NCI-H460 (cell line): ENCODE results near the gene TFPI. TPM values are rescaled to one million over a fixed set of nuclear protein-coding genes. Genes with fewer than 3 reads are reported as not detected.
"Not testable (repeated sequence)": the region's sequence is repeated elsewhere in the genome, so short reads cannot be mapped to it uniquely, and the experiment has no call there.

Experiments used
- DNase-seq: peaks from one replicate; pipeline ENCODE4 v3.0.0-alpha.2; 2016; ENCODE audit warnings: low read depth; ENCODE audit errors: extremely low read depth
- total RNA-seq: library from RNA; depleted of rRNA; stranded (reverse); fragments of >200 nt; shearing (Covaris generic); gene quantifications from 2 replicates; pipeline ENCODE4 v1.2.3, GENCODE V29; 2014

Gene TFPI
- total RNA-seq, 1 experiment from 2014 or later, result 219 TPM

DNA sequence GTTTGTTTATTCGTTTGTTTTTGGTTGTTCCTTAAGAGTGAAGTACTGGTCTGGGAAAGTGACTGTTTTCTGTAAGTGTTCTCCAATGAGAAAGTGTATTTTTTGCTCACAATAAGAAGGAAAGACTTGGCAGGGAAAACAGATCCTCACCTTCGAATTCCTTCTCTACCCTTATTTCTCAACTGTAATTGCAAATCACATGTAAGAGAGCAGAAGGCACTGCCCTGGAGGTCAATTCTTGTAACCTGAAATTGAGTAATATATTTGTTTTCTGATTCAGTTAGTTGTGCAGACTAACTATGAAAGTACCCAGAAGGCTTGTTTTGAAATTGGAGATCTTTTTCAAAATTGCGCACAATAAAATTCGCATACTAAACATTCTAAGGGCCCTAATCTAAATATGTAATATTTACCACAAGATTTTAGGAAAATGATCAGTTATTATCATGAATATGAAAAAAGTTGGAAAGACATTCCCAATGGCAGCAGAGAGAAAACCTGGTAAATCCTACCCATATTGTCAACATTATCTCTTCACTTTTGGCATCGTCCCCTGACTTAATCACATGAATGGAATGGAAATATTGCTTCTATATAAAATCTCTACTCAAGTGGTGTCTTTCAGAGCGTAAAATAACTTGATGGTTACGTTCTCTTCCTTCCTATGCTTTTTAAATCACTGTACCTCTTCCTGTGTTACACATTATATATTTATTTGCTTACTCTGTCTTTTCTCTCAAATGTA lies 24.1 kb downstream of the TFPI start:
- DNase-seq, result peak; percentile 83

DNA sequence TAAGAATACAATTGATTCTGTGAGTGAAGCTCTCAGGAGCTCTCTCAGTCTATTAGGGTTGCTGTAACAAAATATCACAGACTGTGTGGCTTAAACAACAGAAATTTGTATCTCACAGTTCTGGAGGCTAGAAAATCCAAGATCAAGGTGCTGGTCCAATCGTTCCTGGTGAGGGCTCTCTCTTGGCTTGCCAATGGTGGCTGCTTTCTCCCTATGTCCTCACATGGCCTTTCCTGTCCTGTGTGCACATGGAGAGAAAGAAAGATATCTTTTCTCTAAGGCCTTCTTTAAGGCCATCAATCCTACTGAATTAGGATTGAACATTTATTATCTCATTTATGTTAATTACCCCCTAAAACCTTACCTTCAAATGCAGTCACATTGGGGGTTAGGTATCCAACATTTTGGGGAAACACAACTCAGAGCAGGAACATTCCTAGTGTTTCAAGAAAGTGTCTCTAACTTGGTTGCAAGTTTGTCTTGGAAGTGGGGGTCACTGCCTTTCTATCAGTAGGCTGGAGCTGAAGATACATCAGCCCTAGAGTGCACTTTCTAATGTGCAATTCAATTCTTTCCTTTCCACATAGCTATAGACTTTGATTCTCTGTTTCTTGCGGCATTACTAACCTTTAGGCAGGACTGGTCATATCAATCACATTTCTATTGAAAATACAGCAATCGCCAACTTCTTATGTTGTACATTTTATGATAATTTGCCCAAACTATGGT lies 24.8 kb downstream of the TFPI start:
- DNase-seq, result no peak

DNA sequence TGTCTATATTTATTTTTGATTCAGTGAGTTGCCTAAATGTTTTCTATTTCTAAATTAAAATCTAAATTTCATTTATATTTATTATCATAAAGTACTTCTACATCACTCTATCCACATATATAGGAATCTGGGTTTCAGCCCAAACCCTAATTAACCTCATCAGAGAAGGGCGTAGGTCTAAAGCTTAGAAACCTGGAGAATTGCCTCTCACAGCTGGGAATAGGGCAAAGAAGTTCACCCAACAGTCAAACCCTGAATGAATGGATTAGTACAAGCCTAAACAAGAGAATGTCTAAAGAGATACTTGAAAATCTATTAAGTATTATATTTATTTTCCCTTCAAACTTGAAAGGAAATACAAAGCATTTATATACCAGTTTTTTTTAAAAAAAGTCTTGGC lies 26.2 kb downstream of the TFPI start:
- DNase-seq, result no peak

DNA sequence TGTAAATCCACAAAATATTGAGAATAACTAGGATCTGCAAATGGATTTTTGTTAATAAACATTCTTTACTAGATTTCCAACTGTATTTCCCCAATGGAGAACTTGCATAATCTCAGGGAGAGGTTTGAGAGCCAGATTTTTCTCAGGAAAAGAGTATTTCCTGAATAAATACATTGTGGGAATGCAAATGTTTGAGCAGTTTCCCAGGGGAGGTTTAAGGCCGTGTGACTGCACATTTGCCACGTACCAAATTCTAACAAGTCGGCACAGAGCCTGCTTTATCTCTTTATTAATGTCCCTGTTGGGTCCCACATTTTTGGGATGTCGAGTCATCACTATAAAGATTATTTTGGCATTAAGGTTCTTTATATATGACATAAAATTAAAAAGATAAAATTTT lies 27.0 kb downstream of the TFPI start:
- peak; percentile 74 for DNase-seq

DNA sequence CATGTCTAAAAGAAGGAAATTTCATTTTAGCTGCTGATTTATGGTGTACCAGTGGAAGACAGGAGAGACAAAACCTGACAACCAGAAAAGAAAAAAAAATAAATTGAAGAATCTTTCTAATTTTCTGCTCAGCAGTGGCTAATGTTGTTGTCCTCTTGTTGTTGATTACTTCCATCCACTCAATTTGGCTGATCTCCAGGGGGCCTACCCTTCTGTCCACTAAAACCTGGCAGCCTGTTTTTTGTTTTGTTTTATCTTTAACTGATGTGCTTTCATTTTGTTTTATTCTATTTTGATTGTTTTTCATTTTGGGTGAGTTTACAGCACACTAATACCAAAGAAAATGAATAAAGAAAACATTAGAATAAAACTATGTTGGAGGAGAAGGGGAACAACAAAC lies 27.4 kb downstream of the TFPI start:
- DNase-seq, result no peak

DNA sequence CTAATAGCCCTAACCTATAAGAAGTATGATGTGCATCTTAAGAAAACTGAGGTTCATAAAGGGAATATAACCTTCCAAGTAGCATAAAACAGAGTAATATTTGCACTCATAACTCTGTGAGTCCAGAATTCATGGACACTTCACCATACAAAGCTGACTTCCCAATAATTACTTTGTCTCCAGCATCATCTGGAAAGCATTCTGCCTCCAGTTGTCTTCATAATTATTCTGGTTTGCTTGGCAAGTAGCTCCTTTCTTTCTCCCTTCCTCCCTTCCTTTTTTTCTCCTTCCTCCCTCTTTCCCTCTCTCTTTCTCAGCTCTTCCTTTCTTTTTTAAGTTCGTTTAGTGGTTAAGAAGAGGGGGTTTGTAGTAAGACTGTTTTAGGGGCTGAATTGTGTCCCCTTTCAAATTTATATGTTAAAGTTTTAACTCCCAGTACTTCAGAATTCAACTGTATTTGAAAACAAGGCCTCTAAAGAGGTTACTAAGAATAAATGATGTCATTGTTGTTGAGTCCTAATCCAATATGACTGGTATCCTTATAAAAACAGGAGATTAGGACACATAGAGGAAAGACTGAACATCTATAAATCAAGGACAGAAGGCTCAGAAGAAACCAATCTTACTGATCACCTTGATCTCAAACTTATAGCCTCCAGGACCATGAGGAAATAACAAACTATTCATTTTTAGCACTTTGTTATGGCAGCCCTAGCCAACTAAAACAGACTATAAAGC lies 28.9 kb downstream of the TFPI start:
- DNase-seq, result no peak

DNA sequence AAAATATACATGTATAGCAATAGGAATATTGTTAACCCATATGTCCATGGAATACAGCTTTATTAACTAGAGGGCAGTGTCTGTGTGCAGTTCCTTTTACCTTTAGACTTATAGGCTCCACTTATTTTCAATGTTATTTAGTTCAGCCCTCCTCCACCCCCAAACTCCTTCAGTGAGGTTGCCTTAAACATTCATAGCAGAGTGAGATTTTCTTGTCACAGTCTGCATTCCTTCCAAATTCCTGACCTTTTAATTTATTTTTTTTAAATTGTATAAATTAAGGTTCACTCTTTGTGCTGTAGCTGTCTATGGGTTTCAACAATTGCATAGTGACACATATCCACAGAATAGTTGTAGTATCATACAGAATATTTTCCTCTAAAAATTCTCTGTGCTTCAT lies 30.9 kb downstream of the TFPI start:
- no peak for DNase-seq

DNA sequence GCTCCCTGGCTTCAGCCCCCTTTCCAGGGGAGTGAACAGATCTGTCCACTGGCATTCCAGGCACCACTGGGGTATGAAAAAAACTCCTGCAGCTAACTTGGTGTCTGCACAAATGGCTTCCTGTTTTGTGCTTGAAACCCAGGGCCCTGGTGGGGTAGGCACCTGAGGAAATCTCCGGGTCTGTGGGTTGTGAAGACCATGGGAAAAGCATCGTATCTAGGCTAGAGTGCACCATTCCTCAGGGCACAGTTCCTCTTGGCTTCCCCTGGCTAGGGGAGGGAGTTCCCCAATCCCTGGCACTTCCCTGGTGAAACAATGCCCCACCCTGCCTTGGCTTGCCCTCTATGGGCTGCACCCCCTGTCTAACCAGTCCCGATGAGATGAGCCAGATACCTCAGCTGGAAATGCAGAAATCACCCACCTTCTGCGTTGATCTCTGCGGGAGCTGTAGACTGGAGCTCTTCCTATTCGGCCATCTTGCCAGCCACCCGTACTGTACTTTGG lies 34.1 kb downstream of the TFPI start:
- no peak for DNase-seq

DNA sequence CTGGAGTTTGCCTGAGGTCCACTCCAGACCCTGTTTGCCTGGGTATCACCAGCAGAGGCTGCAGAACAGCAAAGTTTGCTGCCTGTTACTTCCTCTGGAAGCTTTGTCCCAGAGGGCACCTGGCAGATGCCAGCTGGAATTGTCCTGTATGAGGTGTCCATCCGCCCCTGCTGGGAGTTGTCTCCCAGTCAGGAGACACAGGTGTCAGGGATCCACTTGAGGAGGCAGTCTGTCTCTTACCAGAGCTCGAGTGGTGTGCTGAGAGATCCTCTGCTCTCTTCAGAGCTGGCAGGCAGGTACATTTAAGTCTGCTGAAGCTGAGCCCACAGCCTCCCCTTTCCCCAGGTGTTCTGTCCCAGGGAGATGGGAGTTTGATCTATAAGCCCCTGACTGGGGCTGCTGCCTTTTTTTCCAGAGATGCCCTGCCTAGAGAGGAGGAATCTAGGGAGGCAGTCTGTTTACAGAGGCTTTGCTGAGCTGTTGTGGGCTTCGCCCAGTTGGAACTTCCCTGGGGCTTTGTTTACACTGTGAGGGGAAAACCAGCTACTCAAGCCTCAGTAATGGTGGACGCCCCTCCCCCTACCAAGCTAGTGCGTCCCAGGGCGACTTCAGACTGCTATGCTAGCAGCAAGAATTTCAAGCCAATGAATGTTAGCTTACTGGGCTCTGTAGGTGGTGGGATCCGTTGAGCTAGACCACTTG lies 34.7 kb downstream of the TFPI start:
- DNase-seq, result no peak

DNA sequence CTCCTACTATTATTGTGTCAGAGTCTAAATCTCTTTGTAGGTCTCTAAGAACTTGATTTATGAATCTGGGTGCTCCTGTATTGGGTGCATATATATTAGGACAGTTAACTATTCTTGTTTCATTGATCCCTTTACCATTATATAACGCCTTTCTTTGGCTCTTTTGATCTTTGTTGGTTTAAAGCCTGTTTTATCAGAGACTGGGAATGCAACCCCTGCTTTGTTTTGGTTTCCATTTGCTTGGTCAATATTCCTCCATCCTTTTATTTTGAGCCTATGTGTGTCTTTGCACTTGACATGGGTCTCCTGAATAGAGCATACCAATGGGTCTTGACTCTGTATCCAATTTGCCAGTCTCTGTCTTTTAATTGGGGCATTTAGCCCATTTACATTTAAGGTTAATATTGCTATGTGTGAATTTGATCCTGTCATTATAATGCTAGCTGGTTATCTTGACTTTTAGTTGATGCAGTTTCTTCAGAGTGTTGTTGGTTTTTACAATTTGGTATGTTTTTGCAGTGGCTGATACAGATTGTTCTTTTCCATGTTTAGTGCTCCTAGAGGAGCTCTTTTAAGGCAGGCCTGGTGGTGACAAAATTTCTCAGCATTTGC lies 36.4 kb downstream of the TFPI start:
- DNase-seq, result not testable (repeated sequence)

DNA sequence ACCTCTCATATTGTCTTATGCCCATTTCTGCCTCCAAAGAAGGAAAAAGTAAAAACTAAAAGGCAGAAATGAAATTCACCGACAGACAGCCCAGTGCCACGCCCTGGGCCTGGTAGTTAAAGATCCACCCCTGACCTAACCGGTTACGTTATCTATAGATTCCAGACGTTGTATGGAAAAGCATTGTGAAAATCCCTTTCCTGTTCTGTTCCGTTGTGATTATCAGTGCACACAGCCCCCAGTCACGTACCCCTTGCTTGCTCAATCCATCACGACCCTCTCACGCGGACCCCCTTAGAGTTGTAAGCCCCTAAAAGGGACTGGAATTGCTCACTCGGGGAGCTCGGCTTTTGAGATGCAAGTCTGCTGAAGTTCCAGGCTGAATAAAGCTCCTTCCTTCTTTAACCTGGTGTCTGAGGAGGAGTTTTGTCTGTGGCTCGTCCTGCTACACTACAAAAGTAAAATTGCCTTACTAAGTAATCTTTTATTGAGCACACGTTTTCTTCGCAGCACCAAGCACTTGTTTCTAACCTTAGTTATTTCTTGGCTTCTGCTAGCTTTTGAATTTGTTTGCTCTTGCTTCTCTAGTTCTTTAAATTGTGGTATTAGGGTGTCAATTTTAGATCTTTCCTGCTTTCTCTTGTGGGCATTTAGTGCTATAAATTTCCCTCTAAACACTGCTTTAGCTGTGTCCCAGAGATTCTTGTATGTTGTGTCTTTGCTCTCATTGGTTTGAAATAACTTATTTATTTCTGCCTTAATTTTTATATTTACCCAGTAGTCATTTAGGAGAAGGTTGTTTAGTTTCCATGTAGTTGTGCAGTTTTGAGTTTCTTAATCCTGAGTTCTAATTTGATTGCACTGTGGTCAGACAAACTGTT lies 37.4 kb downstream of the TFPI start:
- not testable (repeated sequence) for DNase-seq

DNA sequence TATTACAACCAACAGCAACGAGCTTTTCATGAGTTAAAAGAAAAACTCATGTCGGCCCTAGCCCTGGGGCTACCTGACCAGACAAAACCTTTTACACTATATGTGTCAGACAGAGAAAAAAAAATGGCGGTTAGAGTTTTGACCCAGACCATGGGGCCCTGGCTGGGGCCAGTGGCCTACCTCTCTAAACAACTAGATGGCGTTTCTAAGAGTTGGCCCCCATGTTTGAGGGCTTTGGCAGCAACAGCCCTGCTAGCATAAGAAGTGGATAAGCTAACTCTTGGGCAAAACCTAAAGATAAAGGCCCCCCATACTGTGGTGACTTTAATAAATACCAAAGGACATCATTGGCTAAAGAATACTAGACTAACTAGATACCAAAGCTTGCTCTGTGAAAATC lies 39.3 kb downstream of the TFPI start:
- no peak for DNase-seq

DNA sequence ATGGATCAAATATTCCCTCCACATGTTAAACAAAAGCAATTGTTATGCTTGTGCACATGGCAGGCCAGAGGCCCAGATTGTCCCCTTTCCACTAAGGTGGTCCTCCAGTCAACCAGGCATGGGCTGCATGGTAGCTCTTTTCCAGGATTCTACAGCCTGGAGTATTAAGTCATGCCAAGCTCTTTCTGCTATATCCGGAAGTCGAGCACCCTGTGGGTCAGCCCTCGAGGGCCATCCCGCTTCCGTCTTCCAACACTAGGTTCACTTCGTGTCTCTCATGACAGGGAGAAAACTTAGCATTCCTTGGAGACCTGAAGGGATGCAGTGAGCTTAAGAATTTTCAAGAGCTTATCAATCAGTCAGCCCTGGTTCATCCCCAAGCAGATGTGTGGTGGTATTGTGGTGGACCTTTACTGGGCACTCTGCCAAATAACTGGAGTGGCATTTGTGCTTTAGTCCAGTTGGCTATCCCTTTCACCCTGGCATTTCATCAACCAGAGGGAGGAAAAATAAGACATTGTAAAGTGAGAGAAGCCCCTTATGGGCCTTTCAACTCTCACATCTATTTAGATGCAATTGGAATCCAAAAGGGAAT lies 39.9 kb downstream of the TFPI start:
- DNase-seq, result not testable (repeated sequence)

DNA sequence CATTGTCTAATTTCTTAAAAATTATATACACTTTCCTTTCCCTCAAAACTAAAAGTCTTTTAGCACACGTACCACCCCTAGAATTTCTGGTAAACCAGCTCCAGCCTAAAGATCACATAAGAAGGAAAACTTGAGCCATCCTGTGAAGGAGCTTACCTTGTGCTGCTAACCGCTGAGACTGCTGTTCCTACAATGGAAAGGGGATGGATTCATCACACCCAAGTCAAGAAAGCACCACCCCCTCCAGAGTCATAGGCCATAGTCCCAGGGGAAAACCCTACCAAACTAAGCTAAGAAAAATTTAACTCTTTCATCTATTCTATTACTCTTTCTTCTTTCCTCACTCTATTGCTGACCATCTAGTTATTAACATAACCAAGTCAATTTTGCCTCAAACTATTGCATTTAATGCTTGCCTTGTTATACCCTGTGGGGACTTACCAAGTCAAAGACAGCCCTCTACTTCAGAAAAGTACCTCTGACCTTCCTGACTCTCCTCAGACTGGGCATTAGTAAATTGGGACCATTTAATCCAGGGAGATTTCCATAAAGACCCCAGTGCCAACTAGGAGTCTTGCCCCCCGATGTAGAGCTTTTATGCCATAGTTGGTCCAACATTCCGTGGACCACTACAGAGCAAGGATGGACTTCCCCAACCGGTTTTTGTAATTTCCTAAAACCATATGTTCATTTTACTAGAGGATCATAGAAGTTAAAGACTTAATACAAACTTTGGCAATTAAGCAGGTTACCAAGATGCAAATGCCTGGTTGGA lies 40.6 kb downstream of the TFPI start:
- not testable (repeated sequence) for DNase-seq

DNA sequence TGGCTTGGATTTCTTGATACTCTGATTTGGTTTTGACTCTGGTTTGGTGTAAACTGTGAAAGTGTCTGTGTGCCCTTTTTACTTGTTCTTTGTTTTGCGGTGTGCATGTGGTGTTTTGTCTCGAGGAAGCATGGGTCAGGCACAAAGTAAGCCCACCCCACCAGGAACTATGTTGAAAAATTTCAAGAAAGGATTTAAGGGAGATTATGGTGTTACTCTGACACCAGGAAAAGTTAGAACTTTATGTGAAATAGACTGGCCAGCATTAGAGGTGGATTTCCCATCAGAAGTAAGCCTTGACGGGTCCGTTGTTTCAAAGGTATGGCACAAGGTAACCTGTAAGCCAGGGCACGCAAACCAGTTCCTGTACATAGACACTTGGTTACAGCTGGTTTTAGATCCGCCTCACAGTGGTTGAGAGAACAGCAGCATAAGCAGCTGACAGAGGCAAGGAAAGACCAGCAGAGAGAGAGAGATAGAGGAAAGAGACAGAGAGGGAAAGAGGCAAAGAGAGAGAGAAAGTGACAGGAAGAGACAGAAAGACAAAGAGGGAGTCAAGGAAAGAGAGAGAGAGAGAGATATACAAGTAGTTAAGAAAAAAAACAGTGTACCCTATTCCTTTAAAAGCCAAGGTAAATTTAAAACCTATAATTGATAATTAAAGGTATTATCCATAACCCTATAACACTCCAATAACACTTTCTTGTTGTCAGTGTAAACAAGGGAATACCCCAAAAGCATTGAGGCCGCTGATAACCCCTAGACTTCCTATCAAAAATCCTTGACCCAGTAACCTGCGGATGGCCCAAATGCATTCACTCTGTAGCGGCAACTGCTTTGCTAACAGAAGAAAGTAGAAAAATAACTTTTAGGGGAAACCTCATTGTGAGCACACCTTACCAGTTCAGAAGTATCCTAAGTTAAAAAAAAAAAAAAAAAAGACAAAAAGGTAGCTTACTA lies 42.6 kb downstream of the TFPI start:
- no peak for DNase-seq

DNA sequence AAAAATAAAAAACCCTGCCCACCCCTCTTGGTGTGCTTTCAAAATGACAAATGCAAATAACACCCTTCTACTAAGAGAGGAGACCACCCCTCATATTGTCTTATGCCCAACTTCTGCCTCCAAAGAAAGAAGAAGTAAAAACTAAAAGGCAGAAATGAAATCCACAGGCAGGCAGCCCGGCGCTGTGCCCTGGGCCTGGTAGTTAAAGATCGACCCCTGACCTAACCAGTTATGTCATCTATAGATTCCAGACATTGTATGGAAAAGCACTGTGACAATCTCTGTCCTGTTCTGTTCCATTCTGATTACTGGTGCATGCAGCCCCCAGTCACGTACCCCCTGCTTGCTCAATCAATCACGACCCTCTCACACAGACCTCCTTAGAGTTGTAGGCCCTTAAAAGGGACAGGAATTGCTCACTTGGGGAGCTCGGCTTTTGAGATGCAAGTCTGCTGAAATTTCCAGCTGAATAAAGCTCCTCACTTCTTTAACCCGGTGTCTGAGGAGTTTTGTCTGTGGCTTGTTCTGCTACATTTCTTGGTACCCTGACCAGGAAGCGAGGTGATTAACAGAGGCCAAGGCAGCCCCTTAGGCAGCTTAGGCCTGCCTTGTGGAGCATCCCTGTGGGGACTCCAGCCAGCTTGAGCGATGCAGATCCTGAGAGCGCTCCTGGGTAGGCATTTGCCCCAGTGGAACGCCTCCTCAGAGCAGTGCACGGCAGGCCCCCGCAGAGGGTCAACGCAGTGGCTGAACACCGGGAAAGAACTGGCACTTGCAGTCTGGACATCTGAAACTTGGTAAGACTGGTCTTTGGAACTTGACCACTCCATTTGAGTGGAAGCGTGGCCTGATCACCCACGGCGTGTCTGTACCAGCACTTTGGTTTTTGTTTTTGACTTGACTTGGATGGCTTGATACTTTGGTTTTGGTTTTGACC lies 43.5 kb downstream of the TFPI start:
- not testable (repeated sequence) for DNase-seq
